HepG2 (cell line): ENCODE data around the gene DAZAP1. TPM values are rescaled to one million over a fixed set of nuclear protein-coding genes. Genes with fewer than 3 reads are reported as not detected.

Experiments used
- FOSL2 ChIP-seq: sonication (generic); formaldehyde crosslinking; IDR thresholded peaks from 2 replicates; pipeline ENCODE4 v1.4.0; 2020; ENCODE audit warnings: missing genetic modification reagents
- GFI1 ChIP-seq: sonication (generic); formaldehyde crosslinking; IDR thresholded peaks from 2 replicates; pipeline ENCODE4 v1.5.0; 2020; ENCODE audit warnings: missing genetic modification reagents, mild to moderate bottlenecking, borderline replicate concordance
- GTF2F1 ChIP-seq: fragments of 150-350 bp; IDR thresholded peaks from 2 replicates; pipeline ENCODE4 v1.6.1; 2014; ENCODE audit warnings: low read length
- KDM3A ChIP-seq: IDR thresholded peaks from 2 replicates; pipeline ENCODE4 v1.6.1; 2018; ENCODE audit warnings: low read depth, missing compliant biosample characterization
- NFYC ChIP-seq: IDR thresholded peaks from 2 replicates; pipeline ENCODE4 v1.6.1; 2016; ENCODE audit warnings: missing genetic modification reagents, missing compliant biosample characterization
- SIN3A ChIP-seq: IDR thresholded peaks from 2 replicates; pipeline ENCODE4 v1.6.1; 2011; ENCODE audit warnings: low read depth, mild to moderate bottlenecking, control low read depth, low read length, borderline replicate concordance
- ZNF24 ChIP-seq: fragments of 450-650 bp; IDR thresholded peaks from 2 replicates; pipeline ENCODE4 v1.6.1; 2017; ENCODE audit warnings: antibody characterized with exemption, mild to moderate bottlenecking
- ZNF431 ChIP-seq: sonication (generic); formaldehyde crosslinking; IDR thresholded peaks from 2 replicates; pipeline ENCODE4 v1.9.0; 2022; ENCODE audit warnings: missing genetic modification reagents, low read depth, mild to moderate bottlenecking, borderline replicate concordance
- ZNF737 ChIP-seq: sonication (generic); formaldehyde crosslinking; IDR thresholded peaks from 2 replicates; pipeline ENCODE4 v1.5.0; 2020; ENCODE audit warnings: missing genetic modification reagents, mild to moderate bottlenecking, borderline replicate concordance
- polyA plus RNA-seq, 8 experiments: library from polyadenylated mRNA; depleted of rRNA in 3 of 8; stranded (reverse) in 7 of 8; unstranded in 1 of 8; fragments of >200 nt; fragmentation: Illumina TruSeq in 4 of 8; extraction: Trizol in 4 of 8; gene quantifications; 2 replicates each; pipeline versions ENCODE4 v1.2.1 to v1.2.3, GENCODE V29; 2011 to 2016; ENCODE audit warnings: low read depth in 4 of 8, missing spikeins in 1 of 8, mixed read lengths in 1 of 8; ENCODE audit not compliant: insufficient read depth in 1 of 8
- total RNA-seq, 5 experiments: library from RNA; depleted of rRNA; stranded (reverse); fragments of >200 nt; fragmentation: Illumina TruSeq; extraction: Trizol; gene quantifications; 2 replicates each; pipeline ENCODE4 v1.2.3, GENCODE V29; 2016; ENCODE audit warnings: low read depth in 1 of 5
- TF ChIP-seq, protein P1 (sequence below): sonication (generic); formaldehyde crosslinking; conservative IDR thresholded peaks from 2 replicates; pipeline ENCODE4 v1.8.0; 2022; ENCODE audit warnings: mild to moderate bottlenecking, moderate library complexity, missing genetic modification reagents
- TF ChIP-seq, protein P2 (sequence below): sonication (generic); formaldehyde crosslinking; IDR thresholded peaks from 2 replicates; pipeline ENCODE4 v1.4.0; 2020; ENCODE audit warnings: mild to moderate bottlenecking, missing genetic modification reagents
- TF ChIP-seq, protein P3 (sequence below): sonication (generic); formaldehyde crosslinking; IDR thresholded peaks from 2 replicates; pipeline ENCODE4 v1.8.0; 2022; ENCODE audit warnings: missing genetic modification reagents, mild to moderate bottlenecking, inconsistent platforms, borderline replicate concordance
- TF ChIP-seq, protein P4 (sequence below): IDR thresholded peaks from 2 replicates; pipeline ENCODE4 v1.6.1; 2018; ENCODE audit warnings: missing genetic modification reagents
- TF ChIP-seq, protein P5 (sequence below): sonication (generic); formaldehyde crosslinking; IDR thresholded peaks from 2 replicates; pipeline ENCODE4 v1.8.0; 2022; ENCODE audit warnings: low read depth, missing genetic modification reagents

DAZAP1 gene
- total and polyA plus RNA-seq, 2 of the 13 experiments (the other 11 are each of a cell fraction or from before 2014, with no cell fraction given), result 63.3 to 79.2 TPM

DNA sequence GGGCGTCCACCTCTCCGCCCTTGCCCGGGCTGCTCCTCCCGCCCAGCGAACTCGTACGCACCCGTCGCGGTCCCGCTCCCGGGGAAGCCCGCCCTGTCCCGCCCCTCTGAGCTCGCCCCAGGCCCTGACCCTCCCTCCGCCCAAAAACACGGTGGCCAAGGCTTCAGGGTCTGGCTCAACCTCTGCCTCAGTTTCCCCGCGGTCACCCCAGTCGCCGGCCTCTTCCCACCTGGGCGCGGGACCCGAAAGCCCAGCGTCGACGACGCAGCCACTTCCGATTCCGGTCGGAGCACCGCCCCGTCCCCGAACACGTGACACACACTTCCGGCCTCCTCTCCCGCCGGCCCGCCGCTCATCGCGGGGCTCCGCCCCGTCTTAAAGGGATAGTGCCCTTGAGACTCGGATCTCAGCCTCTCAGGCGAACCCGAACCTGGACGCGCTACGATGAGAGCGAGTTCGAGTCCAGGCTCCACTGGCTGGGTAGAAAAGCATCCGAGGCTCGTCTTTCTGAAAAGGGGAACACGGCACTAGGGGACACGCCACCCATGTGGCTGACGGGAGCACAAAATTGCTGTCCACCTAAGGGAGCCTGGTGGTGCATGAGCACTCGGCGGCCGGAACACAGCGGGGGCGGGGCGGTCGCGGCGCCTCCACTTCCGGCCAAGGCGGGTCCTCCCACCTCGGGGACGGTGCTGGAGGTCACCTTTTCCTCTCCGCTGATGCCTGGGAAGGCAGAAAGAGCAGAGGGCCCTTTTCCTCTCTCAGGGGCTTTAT, 71.7 kb downstream of the DAZAP1 start, which contains the start of gene C19orf25 (continued):
- TF ChIP-seq, protein P1, sequence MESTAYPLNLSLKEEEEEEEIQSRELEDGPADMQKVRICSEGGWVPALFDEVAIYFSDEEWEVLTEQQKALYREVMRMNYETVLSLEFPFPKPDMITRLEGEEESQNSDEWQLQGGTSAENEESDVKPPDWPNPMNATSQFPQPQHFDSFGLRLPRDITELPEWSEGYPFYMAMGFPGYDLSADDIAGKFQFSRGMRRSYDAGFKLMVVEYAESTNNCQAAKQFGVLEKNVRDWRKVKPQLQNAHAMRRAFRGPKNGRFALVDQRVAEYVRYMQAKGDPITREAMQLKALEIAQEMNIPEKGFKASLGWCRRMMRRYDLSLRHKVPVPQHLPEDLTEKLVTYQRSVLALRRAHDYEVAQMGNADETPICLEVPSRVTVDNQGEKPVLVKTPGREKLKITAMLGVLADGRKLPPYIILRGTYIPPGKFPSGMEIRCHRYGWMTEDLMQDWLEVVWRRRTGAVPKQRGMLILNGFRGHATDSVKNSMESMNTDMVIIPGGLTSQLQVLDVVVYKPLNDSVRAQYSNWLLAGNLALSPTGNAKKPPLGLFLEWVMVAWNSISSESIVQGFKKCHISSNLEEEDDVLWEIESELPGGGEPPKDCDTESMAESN, result peak; percentile 63
- TF ChIP-seq, protein P2, sequence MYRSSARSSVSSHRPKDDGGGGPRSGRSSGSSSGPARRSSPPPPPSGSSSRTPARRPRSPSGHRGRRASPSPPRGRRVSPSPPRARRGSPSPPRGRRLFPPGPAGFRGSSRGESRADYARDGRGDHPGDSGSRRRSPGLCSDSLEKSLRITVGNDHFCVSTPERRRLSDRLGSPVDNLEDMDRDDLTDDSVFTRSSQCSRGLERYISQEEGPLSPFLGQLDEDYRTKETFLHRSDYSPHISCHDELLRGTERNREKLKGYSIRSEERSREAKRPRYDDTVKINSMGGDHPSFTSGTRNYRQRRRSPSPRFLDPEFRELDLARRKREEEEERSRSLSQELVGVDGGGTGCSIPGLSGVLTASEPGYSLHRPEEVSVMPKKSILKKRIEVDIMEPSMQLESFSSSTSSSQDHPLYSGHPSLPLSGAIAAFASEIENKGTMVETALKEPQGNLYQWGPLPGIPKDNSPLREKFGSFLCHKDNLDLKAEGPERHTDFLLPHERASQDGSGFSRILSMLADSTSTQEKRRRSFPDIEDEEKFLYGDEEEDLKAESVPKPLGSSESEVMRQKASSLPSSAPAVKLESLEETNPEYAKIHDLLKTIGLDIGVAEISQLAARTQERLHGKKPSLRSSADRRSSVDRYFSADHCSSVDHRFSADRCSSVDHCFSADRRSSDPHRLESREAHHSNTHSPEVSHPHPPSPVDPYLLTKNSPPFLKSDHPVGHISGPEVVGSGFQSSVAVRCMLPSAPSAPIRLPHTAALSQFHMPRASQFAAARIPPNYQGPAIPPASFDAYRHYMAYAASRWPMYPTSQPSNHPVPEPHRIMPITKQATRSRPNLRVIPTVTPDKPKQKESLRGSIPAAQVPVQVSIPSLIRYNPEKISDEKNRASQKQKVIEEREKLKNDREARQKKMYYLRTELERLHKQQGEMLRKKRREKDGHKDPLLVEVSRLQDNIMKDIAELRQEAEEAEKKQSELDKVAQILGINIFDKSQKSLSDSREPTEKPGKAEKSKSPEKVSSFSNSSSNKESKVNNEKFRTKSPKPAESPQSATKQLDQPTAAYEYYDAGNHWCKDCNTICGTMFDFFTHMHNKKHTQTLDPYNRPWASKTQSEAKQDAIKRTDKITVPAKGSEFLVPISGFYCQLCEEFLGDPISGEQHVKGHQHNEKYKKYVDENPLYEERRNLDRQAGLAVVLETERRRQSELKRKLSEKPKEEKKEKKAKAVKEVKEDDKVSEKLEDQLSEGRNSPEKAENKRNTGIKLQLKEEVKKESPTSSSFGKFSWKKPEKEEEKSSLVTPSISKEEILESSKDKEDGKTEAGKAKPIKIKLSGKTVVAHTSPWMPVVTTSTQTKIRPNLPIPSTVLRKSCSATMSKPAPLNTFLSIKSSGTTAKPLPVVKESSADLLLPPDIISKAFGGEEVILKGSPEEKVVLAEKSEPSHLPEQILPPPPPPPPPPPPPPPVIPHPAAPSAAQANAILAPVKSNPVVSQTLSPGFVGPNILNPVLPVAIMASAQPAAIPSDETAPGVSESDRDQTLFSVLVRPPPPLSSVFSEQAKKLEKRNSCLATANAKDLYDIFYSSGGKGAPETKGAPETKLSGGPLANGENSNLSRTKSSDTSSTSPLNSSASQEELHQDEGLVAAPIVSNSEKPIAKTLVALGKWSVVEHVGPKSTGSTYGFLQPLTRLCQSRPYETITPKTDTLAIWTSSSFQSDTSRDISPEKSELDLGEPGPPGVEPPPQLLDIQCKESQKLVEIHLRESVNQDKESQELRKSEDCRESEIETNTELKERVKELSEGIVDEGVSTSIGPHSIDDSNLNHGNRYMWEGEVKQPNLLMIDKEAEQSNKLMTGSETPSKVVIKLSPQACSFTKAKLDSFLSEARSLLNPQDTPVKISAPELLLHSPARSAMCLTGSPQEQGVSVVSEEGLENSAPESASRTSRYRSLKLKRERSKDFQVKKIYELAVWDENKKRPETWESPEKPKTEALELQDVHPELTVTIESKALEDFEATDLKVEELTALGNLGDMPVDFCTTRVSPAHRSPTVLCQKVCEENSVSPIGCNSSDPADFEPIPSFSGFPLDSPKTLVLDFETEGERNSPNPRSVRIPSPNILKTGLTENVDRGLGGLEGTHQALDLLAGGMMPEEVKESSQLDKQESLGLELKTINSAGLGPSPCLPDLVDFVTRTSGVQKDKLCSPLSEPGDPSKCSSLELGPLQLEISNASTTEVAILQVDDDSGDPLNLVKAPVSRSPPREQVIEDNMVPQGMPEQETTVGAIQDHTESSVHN (CRISPR knock-in tag), result no peak
- 0 out of 2 replicates have a peak, but pooled peaks have one; percentile 54 for TF ChIP-seq ZNF24
- 0 out of 2 replicates have a peak, but pooled peaks have one; percentile 25 for TF ChIP-seq SIN3A
- TF ChIP-seq ZNF737 (CRISPR knock-in tag), result no peak
- TF ChIP-seq FOSL2 (CRISPR knock-in tag), result peak; percentile 13; the same call in 1 of the 2 replicates
- TF ChIP-seq, protein P3, sequence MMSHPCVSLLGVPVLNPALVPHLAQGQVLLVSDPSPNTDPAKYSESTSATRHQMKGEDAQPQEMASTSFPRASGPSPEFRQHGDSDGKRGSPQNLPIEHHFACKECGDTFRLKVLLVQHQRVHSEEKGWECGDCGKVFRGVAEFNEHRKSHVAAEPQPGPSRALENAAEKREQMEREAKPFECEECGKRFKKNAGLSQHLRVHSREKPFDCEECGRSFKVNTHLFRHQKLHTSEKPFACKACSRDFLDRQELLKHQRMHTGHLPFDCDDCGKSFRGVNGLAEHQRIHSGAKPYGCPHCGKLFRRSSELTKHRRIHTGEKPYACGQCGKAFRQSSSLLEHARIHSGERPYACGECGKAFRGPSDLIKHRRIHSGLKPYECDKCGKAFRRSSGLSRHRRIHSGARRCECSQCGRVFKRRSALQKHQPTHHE (CRISPR knock-in tag), result peak; percentile 43; the same call in 1 of the 2 replicates
- TF ChIP-seq ZNF431 (CRISPR knock-in tag), result peak; percentile 86; the same call in 1 of the 2 replicates
- 0 out of 2 replicates have a peak, but pooled peaks have one; percentile 45 for TF ChIP-seq KDM3A (CRISPR knock-in tag)
- TF ChIP-seq GFI1 (CRISPR knock-in tag), result peak; percentile 72; the same call in 1 of the 2 replicates
- TF ChIP-seq NFYC (CRISPR knock-in tag), result 0 out of 2 replicates have a peak, but pooled peaks have one; percentile 19
- TF ChIP-seq, protein P4, sequence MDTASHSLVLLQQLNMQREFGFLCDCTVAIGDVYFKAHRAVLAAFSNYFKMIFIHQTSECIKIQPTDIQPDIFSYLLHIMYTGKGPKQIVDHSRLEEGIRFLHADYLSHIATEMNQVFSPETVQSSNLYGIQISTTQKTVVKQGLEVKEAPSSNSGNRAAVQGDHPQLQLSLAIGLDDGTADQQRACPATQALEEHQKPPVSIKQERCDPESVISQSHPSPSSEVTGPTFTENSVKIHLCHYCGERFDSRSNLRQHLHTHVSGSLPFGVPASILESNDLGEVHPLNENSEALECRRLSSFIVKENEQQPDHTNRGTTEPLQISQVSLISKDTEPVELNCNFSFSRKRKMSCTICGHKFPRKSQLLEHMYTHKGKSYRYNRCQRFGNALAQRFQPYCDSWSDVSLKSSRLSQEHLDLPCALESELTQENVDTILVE (CRISPR knock-in tag), result peak; percentile 87
- TF ChIP-seq GTF2F1, result no peak
- TF ChIP-seq, protein P5, sequence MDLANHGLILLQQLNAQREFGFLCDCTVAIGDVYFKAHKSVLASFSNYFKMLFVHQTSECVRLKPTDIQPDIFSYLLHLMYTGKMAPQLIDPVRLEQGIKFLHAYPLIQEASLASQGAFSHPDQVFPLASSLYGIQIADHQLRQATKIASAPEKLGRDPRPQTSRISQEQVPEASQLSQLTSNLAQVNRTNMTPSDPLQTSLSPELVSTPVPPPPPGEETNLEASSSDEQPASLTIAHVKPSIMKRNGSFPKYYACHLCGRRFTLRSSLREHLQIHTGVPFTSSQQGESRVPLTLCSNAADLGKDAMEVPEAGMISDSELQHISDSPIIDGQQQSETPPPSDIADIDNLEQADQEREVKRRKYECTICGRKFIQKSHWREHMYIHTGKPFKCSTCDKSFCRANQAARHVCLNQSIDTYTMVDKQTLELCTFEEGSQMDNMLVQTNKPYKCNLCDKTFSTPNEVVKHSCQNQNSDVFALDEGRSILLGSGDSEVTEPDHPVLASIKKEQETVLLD (CRISPR knock-in tag), result peak; percentile 83
